HG02973 (cell line): Measurements from ENCODE around the gene POFUT1.
"Not testable (repeated sequence)": the region's sequence is repeated elsewhere in the genome, so short reads cannot be mapped to it uniquely, and the experiment has no call there.

Experiments
- ATAC-seq: cut with Tn5 transposase; IDR thresholded peaks from one replicate; pipeline ENCODE4 v1.9.1; 2021; ENCODE audit warnings: moderate library complexity; ENCODE audit not compliant: unreplicated experiment

The POFUT1 gene

GRCh38 chr20:32207626-32208498 lies at the start of gene POFUT1, which contains the start of gene PLAGL2:
Gene POFUT1 (plus strand): TSS chr20:32207880. CDS start chr20:32207942, 62 bp downstream.
Gene PLAGL2 (minus strand): TSS chr20:32207743. CDS start chr20:32202178, 5,565 bp downstream.
- ATAC-seq, result peak; percentile 84

GRCh38 chr20:32158351-32158750 lies 49.3 kb upstream of the POFUT1 start:
- ATAC-seq, result no peak

GRCh38 chr20:32158943-32159660 lies 48.6 kb upstream of the POFUT1 start:
- ATAC-seq, result no peak

GRCh38 chr20:32159766-32160221 lies 47.9 kb upstream of the POFUT1 start:
- no peak for ATAC-seq

- no peak for ATAC-seq
These were observed 47.3 kb upstream of the POFUT1 start for GRCh38 chr20:32160341-32160740.

GRCh38 chr20:32162351-32162750 lies 45.3 kb upstream of the POFUT1 start:
- ATAC-seq, result no peak

GRCh38 chr20:32163951-32164350 lies 43.7 kb upstream of the POFUT1 start:
- no peak for ATAC-seq

GRCh38 chr20:32164984-32165735 lies 42.5 kb upstream of the POFUT1 start:
- ATAC-seq, result no peak

- no peak for ATAC-seq
These were observed 41.7 kb upstream of the POFUT1 start for GRCh38 chr20:32165836-32166545.

- no peak for ATAC-seq
These were observed 40.1 kb upstream of the POFUT1 start for GRCh38 chr20:32167552-32167951.

GRCh38 chr20:32168184-32168910 lies 39.3 kb upstream of the POFUT1 start:
- no peak for ATAC-seq

GRCh38 chr20:32177696-32178095 lies 30.0 kb upstream of the POFUT1 start:
- not testable (repeated sequence) for ATAC-seq

- no peak for ATAC-seq
These were observed 28.2 kb upstream of the POFUT1 start for GRCh38 chr20:32179515-32179914.

GRCh38 chr20:32179934-32180333 lies 27.7 kb upstream of the POFUT1 start:
- ATAC-seq, result no peak

- no peak for ATAC-seq
These were observed 26.1 kb upstream of the POFUT1 start for GRCh38 chr20:32181606-32182005.

GRCh38 chr20:32183947-32184635 lies 23.6 kb upstream of the POFUT1 start:
- no peak for ATAC-seq

GRCh38 chr20:32184961-32185603 lies 22.6 kb upstream of the POFUT1 start:
- no peak for ATAC-seq

- ATAC-seq, result no peak
These were observed 21.2 kb upstream of the POFUT1 start for GRCh38 chr20:32186506-32186905.
